ENCODE results near the gene PITPNB.

The PITPNB gene

DNA sequence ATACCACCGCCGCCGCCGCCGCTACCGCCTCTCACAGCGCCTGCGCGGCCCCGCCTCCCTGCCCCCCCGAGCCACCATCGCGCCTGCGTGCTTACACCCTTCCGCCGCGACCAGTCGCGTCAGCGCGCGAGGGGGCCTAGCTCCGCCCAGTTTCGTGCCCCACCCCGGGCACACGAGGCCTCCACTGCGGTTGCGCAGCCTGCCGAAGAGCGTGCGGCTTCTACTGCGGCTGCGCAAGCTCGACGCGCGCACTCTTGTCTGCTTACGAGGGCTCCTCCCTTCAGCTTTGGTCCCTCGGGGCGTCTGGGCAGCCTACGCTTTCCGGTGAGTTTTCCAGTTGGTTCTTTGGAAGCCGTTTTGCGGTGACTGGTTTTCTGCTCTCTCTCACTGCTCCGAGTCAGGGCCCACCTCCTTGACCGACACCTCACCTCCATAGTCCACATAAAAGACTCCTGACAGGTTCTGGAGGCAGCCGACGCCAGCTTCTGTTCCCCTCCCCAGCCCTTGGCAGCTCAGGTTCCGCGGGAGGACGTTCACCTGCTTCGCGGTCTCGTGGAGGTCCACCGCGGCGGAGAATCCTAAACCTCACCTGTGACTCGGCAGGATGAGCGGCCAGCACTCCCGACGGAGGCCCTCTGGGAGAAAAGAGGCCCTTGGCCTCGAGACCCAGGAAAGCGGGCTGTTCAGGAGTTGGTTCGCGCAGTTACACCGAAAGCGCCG lies at the start of gene PITPNB:
Gene PITPNB, minus strand, starts transcription at position 35 of the 720 bp plus-strand sequence. CDS start 65 bp downstream, outside the sequence.
- peak; percentile 97 to 98 for DNase-seq (ENCODE audit: low read depth in 2 of 2)

DNA sequence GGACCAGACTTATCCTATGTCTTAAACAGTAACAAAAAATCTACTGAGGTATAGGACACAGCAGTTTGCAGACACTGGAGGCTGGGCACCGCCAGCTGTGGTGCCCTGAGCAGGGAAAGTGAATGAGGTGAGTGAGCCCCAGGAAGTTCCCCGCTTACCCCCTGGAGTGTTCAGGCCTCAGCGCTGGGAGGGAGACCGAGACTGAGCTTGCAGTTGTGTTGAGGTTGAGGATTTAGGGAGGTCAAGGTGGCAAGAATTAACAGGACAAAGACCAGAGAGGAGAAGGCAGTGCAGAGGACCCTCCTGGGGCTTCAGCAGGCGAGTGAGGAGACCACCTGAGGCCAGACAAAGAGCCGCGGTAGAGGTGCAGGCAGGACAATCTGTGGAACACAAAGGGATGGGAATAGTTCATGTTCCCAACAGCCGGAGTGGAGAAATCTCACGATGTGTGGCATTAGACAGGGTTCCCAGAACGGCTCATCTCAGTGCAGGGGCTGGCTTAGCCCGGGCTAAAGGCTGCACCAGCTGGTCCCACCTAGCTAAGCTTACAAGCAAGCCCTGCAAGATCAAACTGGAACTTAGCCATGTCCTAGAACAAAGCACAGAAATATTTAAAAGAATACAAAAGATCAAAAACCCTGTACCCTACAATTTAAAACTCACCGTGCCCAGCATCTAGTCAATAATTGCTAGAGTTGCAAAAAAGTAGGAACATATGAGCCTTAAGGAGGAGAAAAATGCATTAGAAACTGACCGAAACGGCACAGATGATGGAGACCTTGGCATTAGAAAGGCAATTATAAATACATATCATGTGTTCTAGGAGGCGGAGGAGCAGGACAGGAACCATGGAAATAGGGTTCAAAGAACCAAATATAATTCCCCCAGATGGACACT lies 47.4 kb upstream of the PITPNB start:
- DNase-seq (ENCODE audit: low read depth in 2 of 2), result no peak

DNA sequence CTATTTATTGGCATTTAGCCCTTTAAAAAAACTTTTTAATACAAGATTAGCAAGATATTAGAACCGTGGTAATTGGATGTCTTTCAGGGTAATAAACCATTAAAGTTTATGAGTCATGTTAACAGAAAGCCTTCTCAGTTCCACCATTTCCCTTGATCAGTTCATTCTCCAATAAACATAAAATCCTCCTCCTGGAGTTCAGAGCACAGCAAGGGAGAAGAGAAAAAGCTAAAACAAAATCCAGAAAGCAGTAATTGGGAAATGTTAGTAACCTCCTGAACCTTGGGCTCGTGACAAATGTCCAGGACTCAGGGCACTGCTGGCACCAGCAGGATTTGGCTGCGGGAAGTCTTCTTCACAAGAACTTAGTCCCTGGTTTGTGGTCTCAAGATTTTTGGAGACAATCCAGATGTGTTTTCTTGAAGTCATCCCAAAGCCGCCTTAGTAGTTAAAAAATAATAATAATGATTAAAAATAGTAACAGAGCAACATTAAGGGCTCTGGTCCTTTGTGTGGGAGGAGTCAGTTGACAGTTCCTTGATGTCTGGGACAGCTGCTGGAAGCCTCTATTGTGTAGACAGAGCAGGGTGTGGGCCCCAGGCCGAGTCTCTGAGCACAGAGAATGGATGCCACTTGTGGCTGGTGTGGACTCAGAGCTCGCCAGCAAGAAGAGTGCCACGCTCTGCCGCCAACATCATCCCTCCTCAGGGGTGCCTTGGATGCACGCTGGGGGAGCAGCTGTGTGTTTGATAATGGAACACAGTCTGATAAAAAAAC lies 43.4 kb upstream of the PITPNB start:
- DNase-seq (ENCODE audit: low read depth in 2 of 2), result no peak

DNA sequence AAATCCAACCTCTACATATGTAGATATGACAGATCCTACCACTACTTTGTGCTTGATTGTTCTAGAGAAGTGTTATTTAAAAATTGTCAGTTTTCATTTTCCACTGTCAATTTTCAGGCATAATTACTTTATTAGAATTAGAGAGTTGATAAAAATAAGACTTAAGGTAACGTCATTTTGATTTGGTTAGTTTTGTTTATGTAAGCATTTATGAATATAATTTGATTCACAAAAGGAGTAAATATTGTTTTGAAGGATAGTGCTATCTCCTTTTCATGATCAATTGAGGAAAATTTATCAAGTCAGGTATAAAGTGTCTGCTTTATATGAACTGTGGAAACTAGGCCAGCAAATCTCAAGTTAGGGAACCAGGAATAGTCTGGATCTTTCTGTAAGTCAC lies 42.6 kb upstream of the PITPNB start:
- no peak for DNase-seq (ENCODE audit: low read depth in 2 of 2)

DNA sequence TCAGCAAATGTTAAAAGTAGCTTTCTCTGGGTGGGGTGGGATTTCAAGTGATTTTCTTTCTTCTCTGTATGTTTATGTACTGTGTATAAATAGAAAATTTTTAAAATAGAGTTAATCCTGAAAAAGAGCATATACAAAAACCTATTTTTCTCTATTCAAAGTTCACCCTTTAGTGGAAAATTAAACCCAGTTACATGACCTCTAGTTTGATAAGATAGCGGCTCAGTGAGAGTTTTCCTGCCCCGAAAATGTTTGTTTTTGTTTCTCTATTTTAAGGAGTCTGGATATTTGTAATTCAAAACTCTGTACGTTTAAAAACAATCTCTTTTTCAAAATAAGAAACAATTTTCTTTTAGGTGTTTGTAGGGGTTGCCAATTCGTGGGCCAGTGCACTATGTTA lies 42.1 kb upstream of the PITPNB start:
- DNase-seq (ENCODE audit: low read depth in 2 of 2), result no peak

DNA sequence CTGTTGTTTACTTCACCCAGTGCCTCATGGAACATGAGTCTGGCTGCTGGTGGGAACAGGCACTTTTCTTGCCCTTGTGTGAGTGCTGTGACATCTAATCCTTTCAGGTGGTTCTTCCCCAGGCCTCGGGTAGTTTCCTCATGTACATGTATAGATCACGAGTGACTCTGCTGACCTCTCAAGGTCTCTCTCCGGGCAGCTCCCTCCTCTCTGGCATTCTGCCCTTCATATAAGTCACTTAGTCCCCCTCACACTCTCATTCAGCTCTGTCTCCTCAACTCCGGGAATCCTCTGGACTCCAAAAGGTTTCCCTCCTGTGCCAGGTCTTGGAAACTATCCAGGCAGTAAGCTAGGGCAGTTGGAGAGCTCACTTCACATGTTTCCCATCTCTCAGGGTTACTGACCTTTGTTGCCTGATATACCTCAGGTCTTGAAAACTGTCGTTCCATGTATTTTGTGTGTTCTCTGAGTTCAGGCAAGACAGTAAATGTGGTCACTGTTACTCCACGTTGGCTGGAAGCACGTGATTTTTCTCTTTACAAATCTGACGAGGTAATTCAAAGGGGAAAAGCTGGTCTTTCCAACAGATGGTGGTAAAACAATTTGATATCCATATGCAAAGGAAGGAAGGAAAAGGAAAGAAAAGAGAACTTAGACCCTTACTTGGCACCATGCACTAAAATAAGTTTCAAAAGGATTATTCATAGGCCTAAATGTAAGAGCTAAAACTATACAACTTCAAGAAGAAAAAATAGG lies 40.5 kb upstream of the PITPNB start:
- no peak for DNase-seq (ENCODE audit: low read depth in 2 of 2)

DNA sequence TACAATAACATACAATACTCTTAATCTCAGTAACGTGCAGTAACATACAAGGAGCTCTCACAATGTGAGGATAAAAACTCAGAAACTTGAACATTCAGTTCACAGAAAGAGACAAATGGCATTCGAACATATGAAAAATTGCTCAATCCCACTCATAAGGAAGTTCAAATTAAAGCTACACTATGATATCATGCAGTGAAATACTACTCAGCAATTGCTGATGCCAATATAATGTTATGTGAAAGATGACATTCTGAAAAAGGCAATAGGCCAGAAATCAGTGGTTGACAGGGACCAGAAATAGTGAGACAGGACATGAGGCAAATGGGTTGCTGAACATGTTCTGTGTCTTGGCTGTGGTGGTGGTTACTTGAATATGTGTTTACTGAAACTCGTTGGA lies 33.7 kb upstream of the PITPNB start:
- DNase-seq (ENCODE audit: low read depth in 2 of 2), result no peak

DNA sequence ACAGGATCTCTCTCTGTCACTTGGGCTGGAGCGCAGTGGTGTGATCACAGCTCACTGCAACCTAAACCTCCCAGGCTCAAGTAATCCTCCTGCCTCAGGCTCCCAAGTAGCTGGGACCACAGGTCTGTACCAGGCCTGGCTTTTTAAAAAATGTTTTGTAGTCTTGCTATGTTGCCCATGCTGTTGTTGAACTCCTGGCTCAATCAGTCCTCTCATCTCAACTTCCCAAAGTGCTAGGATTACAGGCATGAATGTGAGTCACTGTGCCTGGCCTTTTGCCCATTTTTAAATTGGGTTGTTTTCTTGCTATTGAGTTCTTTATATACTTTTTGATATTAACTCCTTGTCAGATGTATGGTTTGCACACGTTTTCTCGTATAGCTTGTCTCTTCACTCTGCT lies 33.0 kb upstream of the PITPNB start:
- no peak for DNase-seq (ENCODE audit: low read depth in 2 of 2)

DNA sequence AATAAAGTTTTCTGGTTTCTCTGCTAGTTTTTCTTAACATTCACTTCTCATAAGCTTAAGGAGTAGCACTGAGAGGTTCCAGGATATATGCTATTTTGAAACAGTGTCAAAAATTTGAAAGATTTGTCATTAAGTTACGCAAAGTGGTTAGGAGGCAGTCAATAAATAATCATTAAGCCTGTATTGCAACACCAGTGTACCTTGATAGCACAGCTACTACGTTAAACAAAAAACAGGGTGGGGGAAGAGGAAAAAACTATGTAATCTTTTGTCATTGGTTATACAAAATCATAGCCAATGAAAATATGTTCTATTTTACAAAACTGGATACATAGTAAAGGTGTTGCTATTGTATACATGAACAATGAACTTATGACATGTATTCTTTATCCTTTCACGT lies 30.4 kb upstream of the PITPNB start:
- no peak for DNase-seq (ENCODE audit: low read depth in 2 of 2)

DNA sequence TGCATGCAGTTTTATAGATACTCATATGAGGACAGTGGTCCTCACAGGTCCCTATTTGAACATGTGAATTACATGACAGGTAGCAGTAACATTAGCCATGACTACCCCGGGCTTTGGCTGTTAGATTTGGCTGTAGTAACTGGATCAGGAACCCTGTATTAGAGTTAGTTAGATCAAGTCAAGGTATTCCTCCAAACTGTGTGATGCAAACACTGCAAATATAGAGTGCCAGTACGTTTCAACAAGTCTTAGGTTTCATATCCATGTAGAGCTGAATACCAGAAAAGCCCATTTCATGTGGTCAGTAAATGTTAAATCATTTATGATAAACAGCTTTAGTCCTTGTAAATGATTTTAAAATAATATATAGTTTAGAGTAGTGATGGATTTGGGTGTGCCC lies 29.5 kb upstream of the PITPNB start:
- no peak for DNase-seq (ENCODE audit: low read depth in 2 of 2)

DNA sequence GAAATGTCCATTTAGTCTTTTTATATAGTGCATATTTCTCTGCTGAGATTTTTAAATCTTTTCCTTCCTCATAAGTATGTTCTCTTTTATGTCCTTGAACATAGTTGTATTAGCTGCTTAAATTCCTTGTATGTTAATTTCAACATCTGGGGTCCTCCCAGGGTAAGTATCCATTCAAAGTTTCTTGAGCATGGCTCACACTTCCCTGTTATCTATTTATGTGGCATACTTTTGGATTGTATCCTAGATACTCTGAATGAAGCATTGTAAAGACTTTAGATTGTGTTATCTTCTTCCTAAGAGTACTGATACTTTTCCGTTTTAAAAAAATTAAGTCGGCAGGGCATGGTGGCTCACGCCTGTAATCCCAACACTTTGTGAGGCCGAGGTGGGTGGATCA lies 28.4 kb upstream of the PITPNB start:
- no peak for DNase-seq (ENCODE audit: low read depth in 2 of 2)

DNA sequence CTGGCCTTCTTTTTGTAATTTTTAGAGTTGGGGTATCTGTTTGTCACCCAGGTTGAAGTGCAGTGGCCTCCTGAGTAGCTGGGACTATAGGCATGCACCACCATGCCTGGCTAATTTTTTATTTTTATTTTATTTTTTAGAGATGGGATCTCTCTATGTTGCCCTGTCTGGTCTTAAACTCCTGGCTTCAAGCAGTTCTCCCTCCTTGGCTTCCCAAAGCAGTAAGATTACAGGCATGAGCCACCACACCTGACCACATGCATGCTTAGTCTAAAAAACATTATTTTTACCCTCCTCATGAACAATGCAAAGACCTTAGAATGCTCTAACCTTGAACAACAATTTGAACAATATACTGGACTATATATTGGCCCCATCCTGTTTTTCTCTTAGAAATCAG lies 22.1 kb upstream of the PITPNB start:
- no peak for DNase-seq (ENCODE audit: low read depth in 2 of 2)

DNA sequence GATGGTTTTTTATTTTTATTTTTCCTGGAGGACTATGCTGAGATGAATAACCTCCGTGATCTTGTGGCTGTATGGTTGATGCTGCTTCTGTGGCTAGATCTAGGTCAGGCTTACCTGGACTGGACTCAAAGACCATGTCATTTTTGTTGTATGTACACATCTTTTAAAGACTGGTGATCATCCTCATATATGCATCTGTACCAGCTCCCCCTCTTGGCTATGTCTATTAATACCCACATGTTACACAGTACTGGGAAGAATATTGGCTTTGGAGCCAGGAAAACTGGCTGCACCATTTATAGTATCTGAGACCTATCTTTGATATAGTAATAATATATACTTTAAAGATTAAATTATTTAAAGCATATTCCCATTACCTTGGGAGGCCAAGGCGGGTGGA lies 18.4 kb upstream of the PITPNB start:
- no peak for DNase-seq (ENCODE audit: low read depth in 2 of 2)

DNA sequence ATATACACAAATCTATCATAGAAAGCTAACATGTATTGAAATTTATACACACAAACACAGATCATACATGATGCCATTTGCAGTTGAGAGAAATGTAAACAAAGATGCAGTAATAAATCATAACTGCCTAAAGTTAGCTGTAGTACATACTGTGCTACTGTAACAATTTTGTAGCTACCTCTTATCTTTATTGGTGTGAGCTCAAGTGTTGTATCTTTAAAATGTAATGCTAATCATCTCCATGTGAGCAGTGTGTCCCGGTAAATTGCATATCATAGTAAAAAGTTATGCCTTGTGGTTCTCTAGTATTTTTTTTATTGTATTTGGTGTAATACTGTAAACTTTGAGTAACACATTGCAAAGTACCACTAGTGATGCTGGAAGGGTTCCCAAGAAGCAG lies 16.8 kb upstream of the PITPNB start:
- no peak for DNase-seq (ENCODE audit: low read depth in 2 of 2)

DNA sequence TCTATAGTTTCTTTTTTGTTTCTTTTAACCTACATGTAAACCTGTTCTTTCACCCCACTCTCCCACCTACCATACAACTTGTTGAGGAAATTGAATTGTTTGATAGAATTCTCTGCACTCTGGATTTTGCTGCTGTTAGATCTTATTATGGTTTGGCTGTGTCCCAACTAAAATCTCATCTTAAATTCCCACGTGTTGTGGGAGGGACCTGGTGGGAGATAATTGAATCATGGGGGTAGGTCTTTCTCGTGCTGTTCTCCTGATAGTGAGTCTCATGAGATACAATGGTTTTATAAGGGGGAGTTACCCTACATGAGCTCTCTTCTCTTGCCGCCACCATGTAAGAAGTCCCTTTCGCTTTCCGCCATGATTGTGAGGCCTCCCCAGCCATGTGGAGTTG lies 15.0 kb upstream of the PITPNB start:
- DNase-seq (ENCODE audit: low read depth in 2 of 2), result no peak

DNA sequence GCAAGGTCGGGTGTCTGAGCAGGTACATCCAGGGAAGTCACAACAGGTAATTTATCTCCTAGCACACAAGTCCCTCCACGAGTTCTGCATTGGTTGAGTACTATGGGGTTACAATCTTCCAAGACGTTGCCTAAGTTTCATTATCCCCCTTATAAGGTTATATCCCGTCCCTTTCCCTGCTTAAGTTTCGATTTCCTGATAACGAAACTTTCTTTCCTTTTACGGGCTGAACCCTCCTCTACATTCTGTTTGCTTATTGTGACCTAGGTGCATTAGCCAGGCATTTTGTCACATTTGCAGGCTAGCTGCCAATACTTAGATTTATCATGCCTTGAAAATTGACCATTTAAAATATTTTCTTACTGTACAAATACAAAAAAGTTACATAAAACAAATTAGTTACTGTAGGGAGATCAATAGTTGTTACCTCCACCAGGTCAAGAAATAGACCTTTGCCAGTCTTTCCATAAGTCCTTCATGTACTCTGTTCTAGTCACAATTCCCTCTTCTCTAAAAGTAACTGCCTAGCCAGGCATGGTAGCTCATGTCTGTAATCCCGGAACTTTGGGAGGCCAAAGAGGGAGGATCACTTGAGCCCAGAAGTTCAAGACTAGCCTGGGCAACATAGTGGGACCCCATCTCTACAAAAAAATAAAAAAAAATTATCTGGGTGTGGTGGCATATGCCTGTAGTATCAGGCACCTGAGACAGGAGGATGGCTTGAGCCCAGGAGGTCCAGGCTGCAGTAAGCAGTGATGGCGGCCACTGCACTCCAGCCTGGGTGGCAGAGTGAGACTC lies 14.3 kb upstream of the PITPNB start:
- no peak for DNase-seq (ENCODE audit: low read depth in 2 of 2)

DNA sequence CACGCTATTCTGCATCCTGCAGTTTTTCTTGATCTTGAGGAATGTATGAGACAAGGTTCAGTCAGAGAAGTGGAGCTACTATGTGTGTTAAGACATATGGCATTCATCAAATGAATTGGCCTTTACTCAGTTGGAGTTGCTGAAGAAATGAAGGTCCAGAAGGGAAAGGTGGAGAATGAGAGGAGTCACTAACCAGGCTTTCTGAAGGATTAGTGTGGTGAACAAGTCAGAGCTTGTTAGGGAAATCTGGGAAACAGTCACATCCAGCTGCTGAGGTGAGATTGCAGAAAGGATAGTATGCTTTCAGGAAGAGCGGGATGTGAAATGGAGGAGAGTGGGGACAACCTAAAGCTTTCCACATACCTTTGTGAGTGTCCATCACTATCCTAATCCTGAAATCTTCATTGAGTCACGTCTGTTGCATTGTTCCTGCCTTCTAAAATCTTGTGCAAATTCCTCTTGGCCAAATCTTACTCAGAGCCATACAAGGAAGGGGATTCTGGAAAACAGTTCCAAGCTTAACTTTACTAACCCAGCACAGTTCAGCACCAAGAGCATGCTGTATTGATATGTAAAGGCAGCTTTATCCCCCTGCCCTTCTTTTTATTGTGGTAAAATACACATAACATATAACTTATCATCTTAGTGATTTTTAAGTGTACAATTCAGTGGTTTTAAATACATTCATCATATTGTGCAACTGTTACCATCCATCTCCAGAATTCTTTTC lies 11.4 kb upstream of the PITPNB start:
- DNase-seq (ENCODE audit: low read depth in 2 of 2), result no peak

DNA sequence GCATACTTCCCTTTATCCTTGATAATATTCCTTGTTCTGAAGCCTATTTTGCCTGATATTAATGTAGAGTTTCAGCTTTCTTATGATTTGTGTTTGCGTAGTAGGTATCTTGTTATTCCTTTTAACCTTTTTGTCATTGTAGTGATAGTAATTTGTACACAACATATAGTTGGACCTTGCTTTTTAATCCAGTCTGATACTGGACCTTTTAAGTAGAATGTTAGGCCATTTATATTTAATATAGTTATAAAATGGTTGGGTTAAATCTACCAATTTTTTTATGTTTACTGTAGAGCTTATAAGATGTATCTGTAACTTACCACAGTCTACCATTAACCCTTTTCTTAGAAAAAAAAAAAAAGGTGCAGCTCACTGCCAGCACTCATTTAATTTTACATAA lies 8.6 kb upstream of the PITPNB start:
- DNase-seq (ENCODE audit: low read depth in 2 of 2), result no peak

DNA sequence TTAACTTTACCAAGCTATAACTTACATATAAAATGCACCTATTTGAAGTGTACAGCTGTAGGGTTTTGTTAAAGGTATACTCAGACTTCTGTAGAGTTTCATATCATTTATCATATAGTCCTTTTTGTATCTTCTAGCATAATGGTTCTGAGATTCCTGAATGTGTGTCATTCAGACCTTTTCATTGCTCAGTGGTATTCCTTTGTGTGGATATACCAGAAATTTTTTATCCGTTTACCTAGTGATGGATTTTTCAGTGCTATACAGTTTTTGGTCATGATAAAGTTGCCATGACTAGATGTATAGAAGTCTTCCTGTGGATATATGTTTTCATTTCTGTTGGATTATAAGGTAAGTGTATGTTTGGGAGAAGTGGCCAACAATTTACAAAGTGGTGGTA lies 6.3 kb upstream of the PITPNB start:
- no peak for DNase-seq (ENCODE audit: low read depth in 2 of 2)
